Suppressor macrophage (primary cell): ENCODE measurements around the gene DNAJC30.

Experiments used
- DNase-seq, 4 experiments: peaks; one replicate each; pipeline ENCODE4 v3.0.0-alpha.2; 2020 to 2022

The DNAJC30 gene

DNA sequence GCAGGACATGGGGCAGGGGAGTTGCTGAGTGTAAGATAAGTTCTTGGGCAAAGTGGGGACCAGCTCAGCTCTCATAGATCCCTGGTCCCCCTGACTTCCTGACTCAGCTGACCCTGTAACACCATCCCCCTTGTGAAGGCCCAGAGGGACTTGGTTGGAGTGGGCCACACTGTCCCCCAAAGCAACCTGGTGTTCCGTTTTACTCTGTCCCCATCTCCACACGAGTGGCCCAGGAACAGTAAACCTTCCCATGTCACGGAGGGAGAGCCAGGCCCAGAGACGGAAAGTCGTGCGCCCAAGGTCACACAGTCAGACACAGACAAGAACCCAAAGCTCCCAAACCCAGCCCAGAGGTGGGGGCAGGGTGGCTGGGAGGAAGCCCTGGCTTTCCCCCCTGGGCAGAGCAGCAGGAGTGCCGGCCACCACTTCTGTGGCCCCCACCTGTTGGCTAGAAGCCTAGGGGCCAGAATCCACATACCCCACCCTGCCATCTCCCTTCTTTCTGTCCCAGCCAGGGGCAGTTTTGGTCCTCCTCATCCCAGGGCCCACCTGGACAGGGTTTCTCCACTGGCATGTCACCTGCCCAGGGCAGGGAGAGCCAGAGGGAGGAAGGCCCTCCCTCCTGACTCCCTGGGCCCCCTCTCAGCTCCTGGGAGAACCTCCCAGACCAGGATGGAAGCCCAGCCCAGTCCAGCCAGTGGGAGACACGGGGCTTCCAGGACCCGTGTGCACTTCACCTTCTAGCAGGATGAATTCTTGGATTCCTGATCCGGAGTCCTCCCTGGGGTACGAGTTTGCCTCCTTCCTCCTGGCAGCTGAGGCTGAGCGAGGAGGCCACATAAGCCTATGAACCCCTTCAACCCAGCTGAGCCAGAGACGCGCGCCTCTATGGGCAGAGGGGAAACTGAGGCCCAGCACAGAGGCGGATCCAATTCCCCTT is 36.2 kb downstream of the DNAJC30 start:
- no peak for DNase-seq

GRCh38 chr7:73645643-73646174 is 37.5 kb downstream of the DNAJC30 start:
- DNase-seq: peak; percentile 37 to 68 (median 64)

GRCh38 chr7:73644688-73645286 is 38.5 kb downstream of the DNAJC30 start:
- no peak for DNase-seq

DNA sequence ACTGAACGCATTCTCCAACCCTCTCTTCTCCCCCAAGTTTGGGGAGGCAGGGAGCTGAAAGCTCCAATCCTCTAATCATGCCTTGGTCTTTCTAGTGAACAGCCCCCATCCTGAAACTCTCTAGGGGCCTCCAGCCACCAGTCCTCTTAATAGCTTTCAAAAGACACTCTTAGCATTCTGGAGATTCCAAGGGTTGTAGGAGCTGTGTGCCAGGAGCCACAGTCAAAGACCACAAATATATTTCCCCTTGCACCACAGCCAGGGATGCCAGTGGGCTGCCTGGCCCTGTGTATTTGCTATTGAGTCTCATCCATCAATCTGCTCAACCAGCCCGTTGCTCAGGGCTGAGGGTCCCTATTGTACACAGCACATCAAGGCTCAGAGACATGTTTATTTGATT is 40.4 kb downstream of the DNAJC30 start:
- DNase-seq: no peak

DNA sequence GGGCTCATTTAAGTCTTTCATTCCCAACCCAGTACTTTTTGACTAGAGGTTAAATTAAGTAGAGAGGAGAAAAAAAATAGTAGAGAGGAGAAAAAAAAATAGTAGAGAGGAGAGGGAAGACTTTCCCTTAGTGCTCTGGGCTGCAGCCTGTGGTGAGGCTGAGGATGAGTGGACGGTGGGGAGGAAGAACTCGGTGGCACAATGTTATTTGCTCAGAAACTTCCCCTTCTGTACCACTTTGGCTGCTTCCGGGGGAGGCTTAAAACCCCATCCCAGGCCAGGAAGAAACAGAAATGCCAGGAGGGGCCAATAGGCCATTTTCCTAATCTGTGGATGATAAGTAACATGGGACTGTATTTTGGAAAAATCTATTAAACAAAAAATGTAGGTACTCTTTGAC is 44.3 kb downstream of the DNAJC30 start:
- peak; percentile 21 to 57 (median 47) for DNase-seq

GRCh38 chr7:73635428-73636200 is 47.6 kb downstream of the DNAJC30 start:
- DNase-seq: no peak

- no peak for DNase-seq
These were observed 49.4 kb downstream of the DNAJC30 start for GRCh38 chr7:73633844-73634243.

DNA sequence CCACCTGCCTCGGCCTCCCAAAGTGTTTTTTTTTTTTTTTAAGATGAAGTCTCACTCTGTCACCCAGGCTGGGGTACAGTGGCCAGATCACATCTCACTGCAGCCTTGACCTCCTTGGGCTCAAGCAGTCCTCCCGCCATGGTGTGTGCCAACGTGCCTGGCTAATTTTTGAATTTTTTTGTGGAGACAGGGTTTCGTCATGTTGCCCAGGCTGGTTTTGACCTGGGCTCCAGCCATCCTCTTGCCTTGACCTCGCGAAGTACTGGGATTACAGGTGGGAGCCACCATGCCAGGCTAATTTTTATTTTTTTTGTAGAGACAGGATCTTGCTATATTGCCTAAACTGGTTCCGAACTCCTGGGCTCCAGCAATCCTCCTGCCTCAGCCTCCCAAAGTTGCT is 49.9 kb downstream of the DNAJC30 start:
- no peak for DNase-seq

DNA sequence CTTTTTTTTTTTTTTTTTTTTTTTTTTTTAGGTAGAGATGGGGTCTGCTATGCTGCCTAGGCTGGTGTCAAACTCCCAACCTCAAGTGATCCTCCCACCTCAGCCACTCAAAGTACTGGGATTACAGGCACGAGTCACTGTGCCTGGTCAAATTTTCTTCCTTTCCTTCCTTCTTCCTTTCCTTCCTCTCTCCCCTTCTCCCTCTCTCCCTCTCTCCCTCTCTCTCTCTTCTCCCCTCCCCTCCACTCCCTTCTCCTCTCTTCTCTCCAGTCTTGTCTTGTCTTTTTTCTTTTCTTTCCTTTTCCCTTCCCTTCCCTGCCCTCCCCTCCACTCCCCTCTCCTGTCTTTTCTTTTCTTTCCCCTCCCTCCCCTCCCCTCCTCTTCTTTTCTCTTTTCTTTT is 51.7 kb downstream of the DNAJC30 start:
- DNase-seq: no peak
